DMS79 (cell line): ENCODE data around the gene CCDC7.
"Not testable (repeated sequence)": the region's sequence is repeated elsewhere in the genome, so short reads cannot be mapped to it uniquely, and the experiment has no call there.

ENCODE experiments used
- DNase-seq: peaks from one replicate; lab custom pipeline; 2025; lab: John Stamatoyannopoulos, UW

Gene CCDC7

GRCh38 chr10:32699683-32700082 lies 253.7 kb downstream of the CCDC7 start:
- not testable (repeated sequence) for DNase-seq

- DNase-seq = no peak
Measured at GRCh38 chr10:32713560-32713959, 267.6 kb downstream of the CCDC7 start.

- no peak for DNase-seq
Measured at GRCh38 chr10:32731527-32731926, 285.6 kb downstream of the CCDC7 start.

- DNase-seq = no peak
Measured at GRCh38 chr10:32738958-32739357, 293.0 kb downstream of the CCDC7 start.

DNA sequence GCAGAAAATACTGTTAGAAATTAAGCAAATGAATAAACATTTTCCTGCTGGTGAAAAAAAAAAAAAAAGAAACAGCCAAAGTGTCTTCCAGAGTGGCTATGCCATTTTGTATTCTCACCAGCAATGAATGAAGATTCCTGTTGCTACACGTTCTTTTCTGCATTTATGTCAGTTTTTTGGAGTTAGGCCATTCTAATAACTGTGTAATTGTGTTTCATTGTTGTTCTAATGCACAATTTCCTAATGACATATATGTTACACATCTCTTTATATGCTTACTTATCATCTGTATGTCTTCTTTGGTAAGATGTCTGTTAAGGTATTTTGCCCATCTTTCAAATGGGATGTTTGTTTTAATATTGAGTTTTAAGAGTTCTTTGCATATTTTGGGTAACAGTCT lies 298.4 kb downstream of the CCDC7 start:
- DNase-seq = no peak

GRCh38 chr10:32746869-32747268 lies 300.9 kb downstream of the CCDC7 start:
- DNase-seq = no peak

DNA sequence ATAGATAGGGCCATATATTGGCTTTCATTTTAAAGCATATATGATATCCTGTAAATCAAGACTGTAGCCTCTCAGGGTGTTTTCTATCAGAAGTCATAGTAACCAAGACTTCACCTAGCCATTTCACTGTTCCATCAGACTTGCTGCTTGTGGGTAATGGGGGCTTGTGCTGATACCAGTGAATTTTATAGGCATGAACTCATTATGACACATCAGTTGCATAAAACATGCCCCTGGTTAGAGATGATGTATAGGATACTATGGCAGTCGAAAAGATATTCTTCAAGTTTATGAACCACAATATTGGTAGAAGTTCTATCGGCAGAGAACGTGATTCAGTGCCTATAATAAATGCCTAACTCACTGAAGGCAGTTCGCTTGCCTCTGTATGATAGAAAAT lies 305.6 kb downstream of the CCDC7 start:
- DNase-seq = no peak

- DNase-seq = not testable (repeated sequence)
Measured at GRCh38 chr10:32754900-32755299, 309.0 kb downstream of the CCDC7 start.

GRCh38 chr10:32771217-32771616 lies 325.3 kb downstream of the CCDC7 start:
- DNase-seq = no peak

DNA sequence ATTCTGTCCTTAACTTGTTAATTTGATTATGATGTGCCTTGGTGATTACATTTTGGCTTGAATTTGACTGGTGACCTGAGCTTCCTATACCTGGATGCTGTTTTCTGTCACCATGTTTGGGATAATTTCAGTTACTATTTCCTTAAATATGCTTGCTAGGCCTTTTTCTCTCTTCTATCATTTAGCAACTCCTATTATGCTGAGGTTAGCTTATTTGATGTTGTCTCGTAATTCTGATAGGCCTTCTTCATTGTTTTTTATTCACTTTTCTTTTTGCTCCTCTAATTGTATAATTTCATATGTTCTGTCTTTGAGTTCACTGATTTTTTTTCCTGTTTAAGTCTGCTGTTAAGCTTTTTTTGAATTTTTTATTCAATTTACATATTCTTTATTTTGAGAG lies 327.2 kb downstream of the CCDC7 start:
- DNase-seq = no peak

GRCh38 chr10:32786968-32787367 lies 341.0 kb downstream of the CCDC7 start:
- DNase-seq = no peak

GRCh38 chr10:32787690-32788284 lies 341.8 kb downstream of the CCDC7 start:
- DNase-seq = no peak

DNA sequence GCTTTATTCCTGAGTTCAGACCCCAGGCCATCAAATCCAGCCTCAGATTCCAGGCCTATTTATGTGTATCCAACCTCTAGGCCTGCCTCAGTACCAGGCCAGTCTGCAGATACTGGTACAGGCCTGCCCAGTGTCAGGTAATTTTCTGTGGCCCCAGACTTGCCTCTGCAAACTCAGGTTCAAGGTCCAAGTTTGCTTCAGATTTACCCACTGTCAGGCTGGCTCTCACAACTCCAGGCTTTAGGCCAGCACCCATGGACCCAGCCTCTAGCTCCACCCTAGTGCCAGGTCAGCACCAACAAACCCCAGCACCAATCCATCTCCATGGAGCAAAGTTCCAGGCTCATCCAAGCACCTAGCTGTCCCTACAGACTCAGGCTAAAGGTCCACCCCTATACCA lies 342.4 kb downstream of the CCDC7 start:
- DNase-seq = no peak

- no peak for DNase-seq
Measured at GRCh38 chr10:32790483-32790882, 344.5 kb downstream of the CCDC7 start.

- no peak for DNase-seq
Measured at GRCh38 chr10:32793033-32793432, 347.1 kb downstream of the CCDC7 start.

- no peak for DNase-seq
Measured at GRCh38 chr10:32795598-32796183, 349.8 kb downstream of the CCDC7 start.

DNA sequence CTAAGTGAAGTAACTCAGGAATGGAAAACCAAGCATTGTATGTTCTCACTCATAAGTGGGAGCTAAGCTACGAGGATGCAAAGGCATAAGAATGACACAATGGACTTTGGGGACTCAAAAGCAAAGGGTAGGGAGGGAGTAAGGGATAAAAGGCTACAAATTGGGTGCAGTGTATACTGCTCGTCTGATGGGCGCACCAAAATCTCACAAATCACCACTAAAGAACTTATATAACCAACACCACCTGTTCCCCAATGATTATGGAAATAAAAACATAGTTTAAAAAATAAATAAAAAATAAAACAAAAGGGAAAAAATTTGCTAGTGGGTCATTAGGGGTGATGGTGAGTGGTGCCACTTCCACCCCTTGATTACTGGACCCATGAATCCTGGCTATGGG lies 351.5 kb downstream of the CCDC7 start:
- not testable (repeated sequence) for DNase-seq

GRCh38 chr10:32846974-32847373 lies 401.0 kb downstream of the CCDC7 start:
- no peak for DNase-seq

DNA sequence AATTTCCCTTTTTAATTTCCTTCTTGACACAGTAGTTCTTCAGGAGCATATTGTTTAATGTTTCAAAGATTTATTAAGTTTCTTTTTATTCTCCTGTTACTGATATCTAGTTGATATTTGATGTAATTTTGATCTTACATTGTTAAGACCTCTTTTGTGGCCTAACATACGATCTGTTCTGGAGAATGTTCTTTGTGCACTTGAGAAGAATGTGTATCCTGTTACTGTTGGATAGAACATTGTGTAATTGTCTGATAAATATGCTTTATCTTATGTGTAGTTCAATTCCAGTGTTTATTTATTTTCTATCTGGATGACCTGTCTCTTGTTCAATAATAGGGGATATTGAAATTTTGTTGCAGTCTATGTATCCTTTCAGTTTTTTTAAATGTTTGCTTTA lies 405.4 kb downstream of the CCDC7 start:
- no peak for DNase-seq

GRCh38 chr10:32854435-32854834 lies 408.5 kb downstream of the CCDC7 start:
- no peak for DNase-seq

DNA sequence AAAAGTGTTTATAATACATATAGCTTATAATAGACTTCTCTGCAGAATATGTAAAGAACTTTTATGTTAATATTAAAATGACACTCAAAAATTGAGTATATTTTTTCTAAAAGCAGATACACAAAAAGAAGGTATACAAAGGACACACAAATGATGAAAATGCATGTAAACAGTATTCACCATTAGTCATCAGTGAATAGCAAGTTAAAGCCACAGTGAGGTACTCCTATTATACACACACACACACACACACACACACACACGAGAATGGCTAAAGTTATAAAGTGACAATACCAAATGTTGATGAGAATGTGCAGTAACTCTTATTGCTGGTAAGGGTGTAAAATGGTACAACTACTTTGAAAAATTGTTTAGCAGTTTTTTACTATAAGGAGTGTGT lies 419.2 kb downstream of the CCDC7 start:
- no peak for DNase-seq

GRCh38 chr10:32877915-32878314 lies 432.0 kb downstream of the CCDC7 start:
- DNase-seq = no peak

DNA sequence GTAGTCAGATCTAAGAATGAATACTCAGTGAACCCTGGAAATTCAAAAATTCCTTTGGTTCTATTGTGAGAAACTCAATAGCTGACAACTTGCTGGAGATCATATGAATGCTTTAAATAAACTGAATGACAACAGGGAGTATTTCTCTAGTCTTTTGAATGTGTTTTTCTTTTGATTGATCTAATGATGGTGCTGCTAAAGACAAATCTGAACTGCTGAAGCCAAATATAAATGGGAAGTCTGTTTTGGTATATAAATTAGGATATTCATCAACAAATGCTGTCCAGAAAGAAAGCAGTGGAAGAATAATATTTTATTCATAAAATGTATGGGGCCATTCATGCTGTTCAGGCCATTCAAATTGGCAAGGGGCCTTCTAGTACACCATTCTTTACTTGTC lies 432.7 kb downstream of the CCDC7 start:
- no peak for DNase-seq

DNA sequence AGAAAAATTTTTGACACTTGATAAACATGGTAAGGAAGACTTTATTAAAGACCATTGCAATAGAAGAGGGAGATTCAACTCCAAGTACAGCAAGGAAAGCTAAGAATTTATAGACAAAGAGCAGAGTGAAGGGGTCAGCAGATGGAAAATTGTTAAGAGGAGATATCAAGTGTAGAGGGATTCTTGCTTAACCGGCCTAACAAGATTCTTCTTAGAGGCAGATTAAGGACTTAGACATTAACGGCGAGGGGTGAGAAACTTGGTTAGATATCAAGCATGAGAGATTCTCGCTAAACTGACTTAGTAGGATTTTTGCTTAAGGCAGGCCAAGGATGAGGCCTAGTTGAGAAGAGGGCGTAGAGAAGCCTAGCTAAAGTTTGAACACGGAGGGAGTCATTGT lies 436.1 kb downstream of the CCDC7 start:
- DNase-seq = no peak
